Ascending aorta (tissue), 2 donors: Measurements from ENCODE around the gene SHISAL1. TPM values are rescaled to one million over a fixed set of nuclear protein-coding genes. Genes with fewer than 3 reads are reported as not detected.

Source experiments
- DNase-seq, 2 donors: peaks; one replicate each; pipeline ENCODE4 v3.0.0-alpha.2; 2019; ENCODE audit warnings: low spot score in 2 of 2
- H3K27ac ChIP-seq, 2 donors: fragments of 200-600 bp; sonication (generic); one replicate each; pipeline ENCODE4 v1.5.1; 2016 to 2017; ENCODE audit warnings: mild to moderate bottlenecking in 1 of 2
- H3K27me3 ChIP-seq: fragments of 200-600 bp; sonication (generic); one replicate; pipeline ENCODE4 v1.5.1; 2017
- H3K36me3 ChIP-seq, 2 donors: fragments of 200-600 bp; sonication (generic); one replicate each; pipeline ENCODE4 v1.5.1; 2016
- H3K4me1 ChIP-seq, 2 donors: fragments of 200-600 bp; sonication (generic); one replicate each; pipeline ENCODE4 v1.5.1; 2016 to 2017; ENCODE audit warnings: mild to moderate bottlenecking in 1 of 2
- H3K4me3 ChIP-seq, 2 donors: fragments of 200-600 bp; sonication (generic); one replicate each; pipeline ENCODE4 v1.5.1; 2016 to 2017; ENCODE audit warnings: mild to moderate bottlenecking in 1 of 2
- H3K9me3 ChIP-seq, 2 donors: fragments of 200-600 bp; sonication (generic); one replicate each; pipeline ENCODE4 v1.5.1; 2016
- CTCF ChIP-seq, 3 experiments: fragments of 200-600 bp in 2 of 3; fragments of 450-650 bp in 1 of 3; sonication (generic) in 2 of 3; IDR thresholded peaks; one replicate each; pipeline ENCODE4 v1.5.1; 2016 to 2019; ENCODE audit warnings: antibody characterized with exemption in 3 of 3, mild to moderate bottlenecking in 1 of 3, moderate library complexity in 1 of 3
- intact Hi-C: fragments of 100-400 bp; cut with DNase I; formaldehyde crosslinking; loops from one replicate; pipeline ENCODE4 v1.15.1; 2023
- total RNA-seq: library from RNA; depleted of rRNA; stranded (reverse); fragments of >200 nt; gene quantifications from one replicate; pipeline ENCODE4 v1.1.0, GENCODE V29; 2016

Gene SHISAL1
- total RNA-seq, 1 donor from 2014 or later = 1.6 TPM

DNA sequence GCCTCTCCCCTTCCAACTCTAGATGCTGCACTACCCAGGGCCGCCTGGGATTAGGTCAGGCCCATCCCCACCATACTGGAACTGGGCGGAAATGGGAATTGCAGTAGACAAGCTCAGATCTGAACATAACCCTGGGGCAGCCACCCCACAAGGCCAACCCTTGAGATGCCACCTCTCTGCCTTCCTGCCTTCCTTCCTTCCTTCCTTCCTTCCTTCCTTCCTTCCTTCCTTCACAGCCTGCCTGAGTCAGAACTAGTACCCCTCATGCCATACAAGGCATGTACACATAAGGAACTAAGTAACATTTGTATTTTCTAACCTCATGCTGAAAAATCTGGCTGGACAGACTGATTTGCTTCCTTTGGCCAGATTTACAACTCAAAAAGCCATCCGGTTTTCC lies 28.0 kb downstream of the SHISAL1 start:
- Histone ChIP-seq H3K4me3 (no peak overlapping the region), H3K4me1 (no peaks in the 10 kb centered on the region), H3K27ac (no peak overlapping the region), H3K36me3 (no peaks in the 10 kb centered on the region), H3K9me3 (no peaks in the 10 kb centered on the region), H3K27me3 (no peaks in the 10 kb centered on the region)
- intact Hi-C loops = no loop called here
- no peak for DNase-seq
- TF ChIP-seq CTCF (IDR thresholded peaks at IDR 0.05) = no peak

GRCh38 chr22:44281768-44282637 lies 30.7 kb downstream of the SHISAL1 start:
- Histone ChIP-seq H3K27ac (no peak overlapping the region), H3K27me3 (no peaks in the 10 kb centered on the region), H3K9me3 (no peaks in the 10 kb centered on the region), H3K4me1 (no peaks in the 10 kb centered on the region), H3K36me3 (no peaks in the 10 kb centered on the region), H3K4me3 (no peak overlapping the region)
- intact Hi-C loops = no loop called here
- no peak for TF ChIP-seq CTCF (IDR thresholded peaks at IDR 0.05)
- no peak for DNase-seq

- no peak for TF ChIP-seq CTCF (IDR thresholded peaks at IDR 0.05)
- no peaks in the 10 kb centered on the region for H3K9me3 ChIP-seq
- no peak overlapping the region for H3K27ac ChIP-seq
- H3K4me3 ChIP-seq = no peak overlapping the region
- DNase-seq = no peak
- intact Hi-C loops = no loop called here
- H3K36me3 ChIP-seq = no peaks in the 10 kb centered on the region
- H3K27me3 ChIP-seq = no peaks in the 10 kb centered on the region
- no peaks in the 10 kb centered on the region for H3K4me1 ChIP-seq
Observed at GRCh38 chr22:44280665-44281188, 32.0 kb downstream of the SHISAL1 start.

- Histone ChIP-seq H3K27ac (no peak overlapping the region), H3K36me3 (no peaks in the 10 kb centered on the region), H3K4me1 (no peaks in the 10 kb centered on the region), H3K9me3 (no peaks in the 10 kb centered on the region), H3K4me3 (no peak overlapping the region), H3K27me3 (no peaks in the 10 kb centered on the region)
- intact Hi-C loops = no loop called here
- DNase-seq = no peak
- TF ChIP-seq CTCF (IDR thresholded peaks at IDR 0.05) = no peak
Observed at GRCh38 chr22:44279069-44279360, 33.7 kb downstream of the SHISAL1 start.

- no peak for DNase-seq
- H3K4me3 ChIP-seq = no peak overlapping the region
- TF ChIP-seq CTCF (IDR thresholded peaks at IDR 0.05) = no peak
- no peaks in the 10 kb centered on the region for H3K9me3 ChIP-seq
- no peak overlapping the region for H3K27ac ChIP-seq
- no peaks in the 10 kb centered on the region for H3K36me3 ChIP-seq
- intact Hi-C loops = no loop called here
- no peaks in the 10 kb centered on the region for H3K27me3 ChIP-seq
- H3K4me1 ChIP-seq = no peaks in the 10 kb centered on the region
Observed at GRCh38 chr22:44278243-44279068, 34.3 kb downstream of the SHISAL1 start.
